ENCODE data around the gene SEPHS1. TPM values are rescaled to one million over a fixed set of nuclear protein-coding genes. Genes with fewer than 3 reads are reported as not detected.

SEPHS1 gene
- total RNA-seq, 1 donor from 2014 or later = 51.1 TPM

DNA sequence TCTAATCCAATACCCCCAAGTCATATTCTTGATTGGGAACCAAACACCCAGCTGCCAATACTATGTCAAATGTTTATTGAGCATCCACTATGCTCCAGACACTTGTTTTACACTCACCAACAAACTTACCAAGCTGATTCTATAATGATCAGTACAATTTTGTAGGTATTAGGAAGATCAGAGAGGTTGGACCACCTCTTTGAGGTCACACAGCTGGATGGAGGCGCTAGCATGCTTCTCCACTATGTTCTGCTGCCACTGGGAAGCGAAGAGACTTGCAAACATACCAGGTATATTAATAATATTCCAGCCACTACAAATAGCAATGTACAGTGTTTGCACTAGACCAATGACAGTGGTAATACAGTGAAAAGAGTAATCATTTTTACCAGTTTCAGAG, 25.6 kb upstream of the SEPHS1 start:
- H3K9me3 Mint-ChIP-seq (ENCODE audit: unreplicated experiment) = no peaks in the 10 kb centered on the region
- peaks cover 3% of the 10 kb centered on the region for H3K27me3 Mint-ChIP-seq (ENCODE audit: unreplicated experiment)
- no peak overlapping the region for H3K4me3 Mint-ChIP-seq (ENCODE audit: unreplicated experiment)
- no peaks in the 10 kb centered on the region for H3K4me1 Mint-ChIP-seq (ENCODE audit: low read depth, unreplicated experiment)
- H3K27ac Mint-ChIP-seq (ENCODE audit: unreplicated experiment) = no peak overlapping the region
- no peaks in the 10 kb centered on the region for H3K36me3 Mint-ChIP-seq (ENCODE audit: unreplicated experiment)
- no peak for DNase-seq
- no peak for TF ChIP-seq CTCF (IDR thresholded peaks at IDR 0.05; ENCODE audit: partially characterized antibody, unreplicated experiment)

DNA sequence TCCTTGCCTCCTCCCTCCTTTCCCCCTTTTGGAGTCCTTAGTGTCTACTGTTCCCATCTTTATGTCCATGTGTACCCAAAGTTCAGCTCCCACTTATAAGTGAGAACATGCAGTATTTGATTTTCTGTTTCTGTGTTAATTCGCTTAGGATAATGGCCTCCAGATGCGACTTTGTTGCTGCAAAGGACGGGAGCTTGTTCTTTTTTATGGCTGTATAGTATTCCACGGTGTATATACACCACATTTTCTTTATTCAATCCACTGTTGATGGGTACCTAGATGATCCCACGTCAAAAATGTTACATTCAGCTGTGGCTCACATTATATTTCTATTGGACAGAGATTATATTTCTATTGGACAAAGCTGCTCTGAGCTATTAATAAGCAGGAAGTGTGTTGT, 24.4 kb upstream of the SEPHS1 start:
- Mint-ChIP-seq H3K27me3 (ENCODE audit: unreplicated experiment) (peaks cover 3% of the 10 kb centered on the region), H3K4me1 (ENCODE audit: low read depth, unreplicated experiment) (no peaks in the 10 kb centered on the region), H3K9me3 (ENCODE audit: unreplicated experiment) (no peaks in the 10 kb centered on the region), H3K36me3 (ENCODE audit: unreplicated experiment) (no peaks in the 10 kb centered on the region), H3K4me3 (ENCODE audit: unreplicated experiment) (no peak overlapping the region), H3K27ac (ENCODE audit: unreplicated experiment) (no peak overlapping the region)
- DNase-seq = no peak
- TF ChIP-seq CTCF (IDR thresholded peaks at IDR 0.05; ENCODE audit: partially characterized antibody, unreplicated experiment) = no peak

- TF ChIP-seq CTCF (IDR thresholded peaks at IDR 0.05; ENCODE audit: partially characterized antibody, unreplicated experiment) = peak; percentile 95
- Mint-ChIP-seq H3K9me3 (ENCODE audit: unreplicated experiment) (no peaks in the 10 kb centered on the region), H3K36me3 (ENCODE audit: unreplicated experiment) (no peaks in the 10 kb centered on the region), H3K4me1 (ENCODE audit: low read depth, unreplicated experiment) (no peaks in the 10 kb centered on the region), H3K4me3 (ENCODE audit: unreplicated experiment) (no peak overlapping the region), H3K27me3 (ENCODE audit: unreplicated experiment) (peaks cover 3% of the 10 kb centered on the region), H3K27ac (ENCODE audit: unreplicated experiment) (no peak overlapping the region)
- peak; percentile 70 for DNase-seq
These were observed 23.9 kb upstream of the SEPHS1 start for GRCh38 chr10:13371897-13372470.

DNA sequence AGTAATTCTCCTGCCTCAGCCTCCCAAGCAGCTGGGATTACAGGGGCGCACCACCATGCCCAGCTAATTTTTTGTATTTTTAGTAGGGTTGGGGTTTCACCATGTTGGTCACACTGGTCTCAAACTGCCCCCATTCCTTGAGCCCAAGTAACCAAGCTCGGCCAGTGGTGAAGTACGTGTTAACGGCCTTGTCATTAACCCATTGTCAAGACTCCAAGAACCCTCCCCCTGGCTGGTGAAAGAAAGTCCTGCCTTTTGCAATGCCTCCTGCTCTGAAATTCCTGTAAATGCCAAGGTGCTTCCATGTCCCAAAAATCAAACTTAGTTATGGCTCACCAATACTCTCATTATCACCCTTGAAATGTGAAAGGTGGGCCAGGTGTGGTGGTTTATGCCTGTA, 18.8 kb upstream of the SEPHS1 start:
- Mint-ChIP-seq H3K36me3 (ENCODE audit: unreplicated experiment) (no peaks in the 10 kb centered on the region), H3K4me1 (ENCODE audit: low read depth, unreplicated experiment) (no peaks in the 10 kb centered on the region), H3K4me3 (ENCODE audit: unreplicated experiment) (no peak overlapping the region), H3K27ac (ENCODE audit: unreplicated experiment) (no peak overlapping the region), H3K27me3 (ENCODE audit: unreplicated experiment) (no peaks in the 10 kb centered on the region), H3K9me3 (ENCODE audit: unreplicated experiment) (peaks cover 1% of the 10 kb centered on the region)
- no peak for TF ChIP-seq CTCF (IDR thresholded peaks at IDR 0.05; ENCODE audit: partially characterized antibody, unreplicated experiment)
- no peak for DNase-seq

DNA sequence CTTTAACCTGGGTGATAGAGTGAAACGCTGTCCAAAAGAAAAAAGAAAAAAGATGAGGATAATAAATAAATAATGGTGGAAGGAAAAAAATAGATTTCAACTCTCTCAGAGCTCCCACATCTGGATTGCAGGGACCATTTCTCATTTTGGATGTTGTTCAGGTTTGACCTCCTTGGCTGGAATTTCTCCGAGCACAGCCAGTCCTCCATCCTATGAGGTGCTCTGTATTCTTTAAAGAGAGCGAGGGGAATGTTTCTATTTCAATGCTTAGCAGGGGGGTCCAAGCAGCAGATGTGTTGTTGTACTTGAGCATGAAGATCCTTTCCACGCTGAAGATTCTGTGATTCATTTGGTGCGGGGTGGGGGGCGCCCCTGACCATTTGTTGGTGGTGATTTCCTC, 17.7 kb upstream of the SEPHS1 start:
- DNase-seq = no peak
- TF ChIP-seq CTCF (IDR thresholded peaks at IDR 0.05; ENCODE audit: partially characterized antibody, unreplicated experiment) = no peak
- Mint-ChIP-seq H3K27me3 (ENCODE audit: unreplicated experiment) (no peaks in the 10 kb centered on the region), H3K4me1 (ENCODE audit: low read depth, unreplicated experiment) (no peaks in the 10 kb centered on the region), H3K4me3 (ENCODE audit: unreplicated experiment) (no peak overlapping the region), H3K9me3 (ENCODE audit: unreplicated experiment) (peaks cover 1% of the 10 kb centered on the region), H3K36me3 (ENCODE audit: unreplicated experiment) (no peaks in the 10 kb centered on the region), H3K27ac (ENCODE audit: unreplicated experiment) (no peak overlapping the region)
